Activated naive CD8-positive, alpha-beta T cell treated with anti-CD3 and anti-CD28 coated beads, Interleukin-2, amount 10 ng/mL, durations not matched to agents 7 days and 5 days (primary cell): Measurements from ENCODE around the gene ERC1. TPM values are rescaled to one million over a fixed set of nuclear protein-coding genes. Genes with fewer than 3 reads are reported as not detected.
"Not testable (repeated sequence)": the region's sequence is repeated elsewhere in the genome, so short reads cannot be mapped to it uniquely, and the experiment has no call there.

Experiments
- ATAC-seq: fragments of 150-1000 bp; cut with Tn5 transposase; one replicate; pipeline ENCODE4 v1.10.0; 2021; ENCODE audit warnings: low read depth, moderate library complexity
- POLR2A ChIA-PET: fragments of 350-600 bp; sonication (Branson Sonifier 250); formaldehyde crosslinking; loops from one replicate; lab custom pipeline; 2021; ENCODE audit warnings: antibody characterized with exemption; lab: Charles Lee
- DNase-seq: peaks from one replicate; pipeline ENCODE4 v3.0.0; 2021
- H3K27ac Mint-ChIP-seq: one replicate; pipeline ENCODE4 v1.8.0; 2022; ENCODE audit warnings: mild to moderate bottlenecking, mixed read lengths
- H3K27me3 Mint-ChIP-seq: one replicate; pipeline ENCODE4 v1.8.0; 2022; ENCODE audit warnings: mild to moderate bottlenecking, moderate library complexity, mixed read lengths
- H3K36me3 Mint-ChIP-seq: one replicate; pipeline ENCODE4 v1.8.0; 2021; ENCODE audit warnings: mild to moderate bottlenecking, mixed read lengths
- H3K4me1 Mint-ChIP-seq: one replicate; pipeline ENCODE4 v1.8.0; 2021; ENCODE audit warnings: mixed read lengths
- H3K4me3 Mint-ChIP-seq: one replicate; pipeline ENCODE4 v1.8.0; 2022; ENCODE audit warnings: mild to moderate bottlenecking, moderate library complexity, mixed read lengths
- H3K9me3 Mint-ChIP-seq: one replicate; pipeline ENCODE4 v1.8.0; 2021; ENCODE audit warnings: mixed read lengths
- total RNA-seq, 2 experiments: library from RNA; stranded (reverse); gene quantifications; one replicate each; pipeline ENCODE4 v1.2.3, GENCODE V29; 2021

Gene ERC1
- total RNA-seq, 2 experiments from 2014 or later = 24.0 to 30.3 TPM

- Mint-ChIP-seq H3K27me3 (no peaks in the 10 kb centered on the region), H3K4me3 (no peak overlapping the region), H3K4me1 (peaks cover 10% of the 10 kb centered on the region), H3K27ac (no peak overlapping the region), H3K36me3 (peaks cover 2% of the 10 kb centered on the region), H3K9me3 (no peaks in the 10 kb centered on the region)
- POLR2A ChIA-PET = no interaction called here
- no peak for ATAC-seq
- DNase-seq = no peak
Observed at GRCh38 chr12:1050059-1050707, 59.2 kb downstream of the ERC1 start.

DNA sequence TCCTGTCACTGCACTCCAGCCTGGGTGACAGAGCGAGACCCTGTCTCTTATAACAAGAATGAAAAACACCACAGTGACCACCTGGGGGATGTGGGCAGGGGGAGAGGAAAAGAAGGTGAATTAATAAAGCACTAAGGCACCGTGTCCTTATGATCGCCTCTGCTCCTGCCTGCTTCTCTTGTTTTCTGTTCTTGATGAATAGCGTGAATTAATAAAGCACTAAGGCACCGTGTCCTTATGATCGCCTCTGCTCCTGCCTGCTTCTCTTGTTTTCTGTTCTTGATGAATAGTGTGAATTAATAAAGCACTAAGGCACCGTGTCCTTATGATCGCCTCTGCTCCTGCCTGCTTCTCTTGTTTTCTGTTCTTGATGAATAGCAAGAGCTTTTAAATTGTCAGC lies 60.6 kb downstream of the ERC1 start:
- DNase-seq, H3K27ac Mint-ChIP-seq, POLR2A ChIA-PET, H3K27me3 Mint-ChIP-seq, H3K9me3 Mint-ChIP-seq, H3K36me3 Mint-ChIP-seq, H3K4me3 Mint-ChIP-seq, ATAC-seq: not testable (repeated sequence)
- peaks cover 11% of the 10 kb centered on the region for H3K4me1 Mint-ChIP-seq

DNA sequence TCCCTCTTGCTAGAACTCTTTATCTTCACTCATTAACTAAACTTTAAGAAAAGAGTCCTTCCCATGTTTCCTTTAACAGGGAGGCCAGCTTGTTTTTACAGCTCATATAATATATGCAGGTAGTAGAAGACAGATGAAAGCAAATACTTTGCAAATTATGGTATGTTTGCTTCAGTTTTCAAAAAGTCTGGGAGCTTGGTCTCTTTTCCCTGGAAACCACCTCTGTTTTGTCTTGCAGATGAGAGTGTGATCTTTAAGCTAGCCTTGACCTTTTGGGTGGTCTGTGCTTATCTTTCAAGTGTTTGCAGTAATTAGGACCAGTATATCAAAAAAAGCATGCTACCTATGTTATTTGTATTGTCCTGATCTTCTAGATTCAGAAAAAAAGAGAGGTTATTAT lies 62.7 kb downstream of the ERC1 start:
- Mint-ChIP-seq H3K9me3 (peaks cover 3% of the 10 kb centered on the region), H3K36me3 (peaks cover 6% of the 10 kb centered on the region), H3K27me3 (no peaks in the 10 kb centered on the region), H3K27ac (no peak overlapping the region), H3K4me1 (peaks cover 5% of the 10 kb centered on the region), H3K4me3 (no peak overlapping the region)
- DNase-seq (no peak), ATAC-seq (no peak)
- POLR2A ChIA-PET = no interaction called here

GRCh38 chr12:1054117-1054870 lies 63.3 kb downstream of the ERC1 start:
- POLR2A ChIA-PET = interaction anchor here (0.7 kb wide), 1 partner anchor 19 kb away, joined by 3 read pairs; no protein-coding TSS in a partner anchor
- Mint-ChIP-seq H3K4me1 (peaks cover 5% of the 10 kb centered on the region), H3K36me3 (peaks cover 10% of the 10 kb centered on the region), H3K4me3 (no peak overlapping the region), H3K27ac (no peak overlapping the region), H3K27me3 (no peaks in the 10 kb centered on the region), H3K9me3 (peaks cover 6% of the 10 kb centered on the region)
- DNase-seq (no peak), ATAC-seq (no peak)

- H3K27me3 Mint-ChIP-seq = no peaks in the 10 kb centered on the region
Observed at GRCh38 chr12:1056390-1056789, 65.4 kb downstream of the ERC1 start.

GRCh38 chr12:1058423-1058822 lies 67.4 kb downstream of the ERC1 start:
- peaks cover 4% of the 10 kb centered on the region for H3K4me1 Mint-ChIP-seq
- H3K9me3 Mint-ChIP-seq = peaks cover 19% of the 10 kb centered on the region
- ATAC-seq (no peak), DNase-seq (no peak)
- H3K27ac Mint-ChIP-seq = no peak overlapping the region
- H3K4me3 Mint-ChIP-seq = no peak overlapping the region
- POLR2A ChIA-PET = no interaction called here
- peaks cover 29% of the 10 kb centered on the region for H3K36me3 Mint-ChIP-seq
- H3K27me3 Mint-ChIP-seq = no peaks in the 10 kb centered on the region

More at GRCh38 chr12:1056390-1056789, 65.4 kb downstream of the ERC1 start:
- H3K9me3 Mint-ChIP-seq = peaks cover 14% of the 10 kb centered on the region
- H3K27ac Mint-ChIP-seq = no peak overlapping the region
- peaks cover 21% of the 10 kb centered on the region for H3K36me3 Mint-ChIP-seq
- H3K4me3 Mint-ChIP-seq = no peak overlapping the region
- no peak for ATAC-seq
- POLR2A ChIA-PET = no interaction called here
- H3K4me1 Mint-ChIP-seq = peaks cover 2% of the 10 kb centered on the region
- DNase-seq = no peak

- no peak overlapping the region for H3K27ac Mint-ChIP-seq
- POLR2A ChIA-PET = no interaction called here
- DNase-seq = no peak
- no peak overlapping the region for H3K4me3 Mint-ChIP-seq
- H3K9me3 Mint-ChIP-seq = peaks cover 24% of the 10 kb centered on the region
- H3K36me3 Mint-ChIP-seq = peaks cover 35% of the 10 kb centered on the region
- no peaks in the 10 kb centered on the region for H3K27me3 Mint-ChIP-seq
- H3K4me1 Mint-ChIP-seq = peaks cover 4% of the 10 kb centered on the region
- no peak for ATAC-seq
Observed at GRCh38 chr12:1059162-1059561, 68.1 kb downstream of the ERC1 start.

GRCh38 chr12:1063852-1064251 lies 72.8 kb downstream of the ERC1 start:
- Mint-ChIP-seq H3K4me1 (peaks cover 2% of the 10 kb centered on the region), H3K4me3 (no peak overlapping the region), H3K9me3 (peaks cover 23% of the 10 kb centered on the region), H3K27ac (no peak overlapping the region), H3K27me3 (no peaks in the 10 kb centered on the region), H3K36me3 (peaks cover 36% of the 10 kb centered on the region)
- ATAC-seq (no peak), DNase-seq (no peak)
- POLR2A ChIA-PET = interaction anchor here (0.6 kb wide), 1 partner anchor 103 kb away, joined by 5 read pairs; no protein-coding TSS in a partner anchor

DNA sequence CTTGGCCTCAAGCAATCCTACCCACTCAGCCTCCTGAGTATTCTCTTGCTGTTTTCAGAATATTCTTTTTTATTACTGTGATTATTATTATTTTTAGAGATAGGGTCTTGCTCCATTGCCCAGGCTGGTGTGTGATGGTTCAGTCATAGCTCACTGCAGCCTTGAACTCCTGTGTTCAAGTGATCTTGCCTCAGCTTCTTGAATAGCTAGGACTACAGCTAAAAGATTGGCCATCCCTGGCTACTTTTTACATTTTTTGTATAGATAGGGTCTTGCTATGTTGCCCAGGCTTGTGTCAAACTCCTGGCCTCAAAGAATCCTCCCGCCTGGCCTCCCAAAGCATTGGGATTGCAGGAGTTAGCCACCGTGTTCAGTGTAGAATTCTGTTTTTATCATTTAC lies 73.3 kb downstream of the ERC1 start:
- Mint-ChIP-seq H3K9me3 (peaks cover 21% of the 10 kb centered on the region), H3K27ac (no peak overlapping the region), H3K4me3 (no peak overlapping the region), H3K27me3 (no peaks in the 10 kb centered on the region), H3K4me1 (peaks cover 2% of the 10 kb centered on the region), H3K36me3 (peaks cover 32% of the 10 kb centered on the region)
- DNase-seq (no peak), ATAC-seq (no peak)
- POLR2A ChIA-PET = interaction anchor here (0.6 kb wide), 1 partner anchor 103 kb away, joined by 5 read pairs; no protein-coding TSS in a partner anchor

GRCh38 chr12:1065629-1066028 lies 74.6 kb downstream of the ERC1 start:
- no peaks in the 10 kb centered on the region for H3K27me3 Mint-ChIP-seq

DNA sequence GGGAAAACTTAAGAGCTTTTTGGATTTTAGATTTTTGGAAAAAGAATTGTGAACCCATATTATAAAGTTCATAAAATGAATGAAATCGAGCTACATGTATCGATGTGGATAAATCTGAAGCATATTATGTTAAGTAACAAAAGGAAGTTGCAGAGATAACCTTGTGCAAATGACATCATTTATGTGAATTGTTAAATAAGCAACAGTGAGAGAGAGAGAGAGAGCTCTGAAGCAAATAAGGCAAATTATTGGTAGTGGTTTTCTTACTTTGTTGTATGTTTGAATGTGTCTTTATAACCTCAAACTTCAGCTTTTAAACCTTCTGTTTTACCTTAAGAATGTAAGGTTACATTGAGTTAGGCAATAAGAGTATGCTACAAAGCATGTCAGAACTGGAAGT lies 78.8 kb downstream of the ERC1 start:
- Mint-ChIP-seq H3K4me3 (no peak overlapping the region), H3K4me1 (no peaks in the 10 kb centered on the region), H3K27me3 (no peaks in the 10 kb centered on the region), H3K27ac (no peak overlapping the region), H3K36me3 (peaks cover 3% of the 10 kb centered on the region), H3K9me3 (peaks cover 2% of the 10 kb centered on the region)
- POLR2A ChIA-PET = no interaction called here
- ATAC-seq = no peak
- no peak for DNase-seq

More at GRCh38 chr12:1065629-1066028, 74.6 kb downstream of the ERC1 start:
- Mint-ChIP-seq H3K36me3 (peaks cover 24% of the 10 kb centered on the region), H3K4me1 (peaks cover 2% of the 10 kb centered on the region), H3K4me3 (no peak overlapping the region), H3K9me3 (peaks cover 16% of the 10 kb centered on the region), H3K27ac (no peak overlapping the region)
- ATAC-seq (no peak), DNase-seq (no peak)
- POLR2A ChIA-PET = no interaction called here

DNA sequence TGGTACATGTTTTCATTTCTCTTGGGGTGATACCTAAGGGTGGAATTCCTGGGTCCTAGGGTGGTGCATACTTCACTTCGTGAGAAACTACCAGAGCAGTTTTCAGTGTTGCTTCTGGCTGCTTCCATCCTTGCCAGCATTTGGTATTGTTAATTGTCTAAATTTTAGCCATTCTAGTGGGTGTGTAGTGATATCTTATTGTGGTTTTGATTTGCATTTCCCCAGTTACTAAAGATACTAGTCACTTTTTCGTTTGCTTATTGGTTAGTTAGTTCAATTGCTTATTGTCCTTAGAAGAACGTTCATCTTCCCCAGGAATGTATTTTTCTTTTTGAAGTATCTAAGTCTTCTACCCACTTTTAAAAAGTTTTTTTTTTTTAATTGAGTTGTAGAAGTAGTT lies 80.2 kb downstream of the ERC1 start:
- no peak overlapping the region for H3K27ac Mint-ChIP-seq
- no peaks in the 10 kb centered on the region for H3K36me3 Mint-ChIP-seq
- ATAC-seq (no peak), DNase-seq (no peak)
- H3K4me3 Mint-ChIP-seq = no peak overlapping the region
- H3K27me3 Mint-ChIP-seq = no peaks in the 10 kb centered on the region
- no peaks in the 10 kb centered on the region for H3K9me3 Mint-ChIP-seq
- POLR2A ChIA-PET = no interaction called here
- no peaks in the 10 kb centered on the region for H3K4me1 Mint-ChIP-seq

- Mint-ChIP-seq H3K9me3 (no peaks in the 10 kb centered on the region), H3K36me3 (no peaks in the 10 kb centered on the region), H3K27me3 (no peaks in the 10 kb centered on the region), H3K4me1 (no peaks in the 10 kb centered on the region), H3K27ac (no peak overlapping the region), H3K4me3 (no peak overlapping the region)
- ATAC-seq (no peak), DNase-seq (no peak)
- POLR2A ChIA-PET = interaction anchor here (0.6 kb wide), 1 partner anchor 19 kb away, joined by 3 read pairs; no protein-coding TSS in a partner anchor
Observed at GRCh38 chr12:1073652-1074051, 82.6 kb downstream of the ERC1 start.
